GM13977 (cell line): Measurements from ENCODE around the gene SNAPIN.
A peak's percentile ranks its signal among the peaks of the same experiment; 100 is the strongest.
"Not testable (repeated sequence)": the region's sequence is repeated elsewhere in the genome, so short reads cannot be mapped to it uniquely, and the experiment has no call there.

Experiments used
- DNase-seq: peaks from one replicate; pipeline ENCODE4 v3.0.0; 2012; ENCODE audit warnings: low spot score
- in situ Hi-C: fragments of 300-500 bp; cut with MboI; formaldehyde crosslinking; loops from one replicate; pipeline ENCODE4 v1.12.0; 2022; ENCODE audit warnings: low sequenced_read_pairs, low pct_unique_long_range_greater_than_20kb, mixed read lengths, inconsistent platforms; ENCODE audit not compliant: unreplicated experiment
- TF ChIP-seq, protein P1 (sequence below): IDR thresholded peaks from 2 replicates; pipeline ENCODE4 v1.5.1; 2012; ENCODE audit warnings: mild to moderate bottlenecking, control low read depth; ENCODE audit not compliant: insufficient read depth; ENCODE audit errors: extremely low read depth, missing control alignments

SNAPIN gene

GRCh38 chr1:153663211-153663610, 4.7 kb downstream of the SNAPIN start:
- in situ Hi-C loops, result no loop called here
- TF ChIP-seq, protein P1, sequence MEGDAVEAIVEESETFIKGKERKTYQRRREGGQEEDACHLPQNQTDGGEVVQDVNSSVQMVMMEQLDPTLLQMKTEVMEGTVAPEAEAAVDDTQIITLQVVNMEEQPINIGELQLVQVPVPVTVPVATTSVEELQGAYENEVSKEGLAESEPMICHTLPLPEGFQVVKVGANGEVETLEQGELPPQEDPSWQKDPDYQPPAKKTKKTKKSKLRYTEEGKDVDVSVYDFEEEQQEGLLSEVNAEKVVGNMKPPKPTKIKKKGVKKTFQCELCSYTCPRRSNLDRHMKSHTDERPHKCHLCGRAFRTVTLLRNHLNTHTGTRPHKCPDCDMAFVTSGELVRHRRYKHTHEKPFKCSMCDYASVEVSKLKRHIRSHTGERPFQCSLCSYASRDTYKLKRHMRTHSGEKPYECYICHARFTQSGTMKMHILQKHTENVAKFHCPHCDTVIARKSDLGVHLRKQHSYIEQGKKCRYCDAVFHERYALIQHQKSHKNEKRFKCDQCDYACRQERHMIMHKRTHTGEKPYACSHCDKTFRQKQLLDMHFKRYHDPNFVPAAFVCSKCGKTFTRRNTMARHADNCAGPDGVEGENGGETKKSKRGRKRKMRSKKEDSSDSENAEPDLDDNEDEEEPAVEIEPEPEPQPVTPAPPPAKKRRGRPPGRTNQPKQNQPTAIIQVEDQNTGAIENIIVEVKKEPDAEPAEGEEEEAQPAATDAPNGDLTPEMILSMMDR, result no peak
- DNase-seq, result no peak

DNA sequence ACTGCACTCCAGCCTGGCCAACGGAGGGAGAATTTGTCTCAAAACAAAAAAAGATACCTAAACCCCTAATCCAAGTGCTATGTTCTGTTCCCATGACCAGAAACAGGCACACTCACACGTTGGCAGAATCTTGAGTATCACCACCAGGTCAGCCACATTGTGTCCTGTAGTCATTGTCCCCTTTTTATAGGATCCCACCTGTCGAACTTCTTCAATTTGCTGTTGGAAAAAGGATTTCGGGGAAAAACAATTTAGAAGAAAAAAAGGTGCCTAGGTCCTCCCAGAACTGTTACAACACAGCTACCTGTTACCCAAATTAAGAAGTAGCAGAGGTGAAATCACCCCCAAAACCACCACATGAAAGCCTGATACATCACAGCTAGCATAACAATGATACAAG, 8.9 kb downstream of the SNAPIN start:
- DNase-seq, result no peak
- in situ Hi-C loops, result no loop called here
- TF ChIP-seq, protein P1, result no peak

GRCh38 chr1:153668672-153669071, 10.2 kb downstream of the SNAPIN start:
- in situ Hi-C loops, DNase-seq: not testable (repeated sequence)

DNA sequence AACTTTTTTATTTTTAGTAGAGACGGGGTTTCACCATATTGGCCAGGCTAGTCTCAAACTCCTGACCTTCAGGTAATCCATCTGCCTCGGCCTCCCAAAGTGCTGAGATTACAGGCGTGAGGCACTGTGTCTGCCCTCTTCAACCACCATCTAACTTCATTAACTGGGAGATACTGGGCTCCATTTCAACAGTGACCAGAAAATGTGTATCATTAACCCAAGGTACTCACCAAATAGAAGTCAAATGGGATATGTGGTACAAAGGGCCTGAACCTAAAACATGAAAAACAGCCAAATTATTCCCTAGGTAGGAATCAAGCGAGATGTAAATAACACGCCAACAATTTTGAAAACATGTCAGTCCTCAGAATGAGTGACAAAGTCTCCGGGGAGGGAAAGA, 11.1 kb downstream of the SNAPIN start:
- TF ChIP-seq, protein P1, result no peak
- in situ Hi-C loops, result loop anchor here (10.0 kb wide), 2 partner anchors 75 to 315 kb away; partner anchors contain the start of gene RAB13
- no peak for DNase-seq

GRCh38 chr1:153670257-153670858, 11.9 kb downstream of the SNAPIN start:
- in situ Hi-C loops, result loop anchor here (10.0 kb wide), 2 partner anchors 74 to 314 kb away; partner anchors contain the start of gene RAB13
- TF ChIP-seq, protein P1, result no peak
- DNase-seq, result no peak

DNA sequence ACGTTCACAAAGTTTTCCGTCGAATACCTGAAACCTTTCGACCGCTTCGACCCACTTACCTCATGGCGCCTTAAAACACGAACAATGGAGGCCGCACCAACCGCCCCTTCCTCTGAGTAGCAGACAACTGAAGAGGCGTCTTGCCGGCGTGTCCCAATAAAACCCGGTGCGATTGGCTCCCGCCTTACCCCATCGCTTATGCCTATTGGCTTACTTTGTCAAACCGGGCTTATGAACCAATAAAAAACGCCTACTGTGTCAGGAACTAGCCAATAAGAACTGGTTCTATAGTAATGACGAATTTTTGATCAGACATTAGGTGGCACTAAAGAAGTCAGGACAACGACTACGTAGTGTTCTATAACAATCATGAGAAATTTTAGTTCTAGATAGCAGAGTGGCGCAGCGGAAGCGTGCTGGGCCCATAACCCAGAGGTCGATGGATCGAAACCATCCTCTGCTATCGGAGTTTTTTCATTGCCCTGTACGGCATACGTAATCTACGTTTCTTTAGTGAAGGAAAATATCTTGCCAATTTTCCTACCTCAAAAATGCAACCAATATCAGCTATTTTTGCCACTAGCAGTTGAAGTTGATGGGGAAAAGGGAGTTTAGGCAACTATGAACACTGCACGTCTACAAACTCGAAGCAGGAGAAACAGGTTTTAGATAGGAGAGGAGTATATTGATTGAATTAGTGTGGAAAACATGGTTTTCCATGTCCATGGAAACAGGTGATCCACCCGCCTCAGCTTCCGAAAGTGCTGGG, 12.5 kb downstream of the SNAPIN start, which contains the start of gene ILF2:
ILF2 (minus strand) TSS at position 135 of the 769 bp plus-strand sequence; CDS start at position 64, 71 bp downstream.
- in situ Hi-C loops, result loop anchor here (10.0 kb wide), 2 partner anchors 74 to 314 kb away; partner anchors contain the start of gene RAB13
- TF ChIP-seq, protein P1, result peak; percentile 33
- peak; percentile 96 for DNase-seq

DNA sequence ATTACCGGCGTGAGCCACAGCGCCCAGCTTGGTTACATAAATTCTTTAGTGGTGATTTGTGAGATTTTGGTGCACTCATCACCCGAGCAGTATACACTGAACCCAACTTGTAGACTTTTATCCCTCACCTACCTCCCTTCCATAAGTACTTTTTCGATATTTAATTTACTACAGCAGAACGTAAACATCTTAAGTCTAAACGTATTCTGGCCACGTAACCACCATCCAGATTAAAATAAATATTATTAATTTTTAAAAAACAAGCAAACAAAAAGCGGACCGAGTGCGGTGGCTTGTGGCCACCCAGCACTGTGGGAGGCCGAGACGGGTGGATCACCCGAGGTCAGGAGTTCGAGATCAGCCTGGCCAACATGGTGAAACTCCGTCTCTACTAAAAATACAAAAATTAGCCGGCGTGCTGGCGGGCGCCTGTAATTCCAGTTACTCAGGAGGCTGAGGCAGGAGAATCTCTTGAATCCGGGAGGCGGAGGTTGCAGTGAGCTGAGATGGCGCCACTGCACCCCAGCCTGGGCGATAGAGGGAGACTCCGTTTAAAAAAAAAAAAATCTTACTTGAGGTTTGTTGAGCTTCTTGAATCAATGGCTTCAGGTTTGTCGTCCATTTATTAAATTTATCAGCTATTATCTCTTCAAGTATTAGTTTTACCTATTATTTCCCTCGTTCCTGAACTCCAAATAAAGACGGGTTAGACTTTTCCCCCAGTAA, 13.3 kb downstream of the SNAPIN start:
- in situ Hi-C loops, result loop anchor here (10.0 kb wide), 2 partner anchors 73 to 313 kb away; partner anchors contain the start of gene RAB13

More for the DNA sequence above, 13.3 kb downstream of the SNAPIN start:
- not testable (repeated sequence) for DNase-seq
